Right lung (tissue), 5 donors: Measurements from ENCODE around the gene PRDM16. TPM values are rescaled to one million over a fixed set of nuclear protein-coding genes. Genes with fewer than 3 reads are reported as not detected.

Experiments used
- DNase-seq, 2 donors: peaks; one replicate each; pipeline ENCODE4 v3.0.0-alpha.2; 2013
- polyA plus RNA-seq, 5 donors: library from polyadenylated mRNA; unstranded; fragments of 120-200 nt; gene quantifications; one replicate each; pipeline versions ENCODE4 v1.2.1 to v1.2.3, GENCODE V29; 2013; ENCODE audit warnings: inconsistent platforms in 1 of 5, low replicate concordance in 1 of 5; ENCODE audit not compliant: insufficient read length in 5 of 5, insufficient read depth in 1 of 5

Gene PRDM16
- polyA plus RNA-seq, 5 donors, result 9.8 to 16.0 (median 11.8) TPM

- DNase-seq, result no peak
Measured at GRCh38 chr1:3101124-3101939, 32.3 kb downstream of the PRDM16 start.

DNA sequence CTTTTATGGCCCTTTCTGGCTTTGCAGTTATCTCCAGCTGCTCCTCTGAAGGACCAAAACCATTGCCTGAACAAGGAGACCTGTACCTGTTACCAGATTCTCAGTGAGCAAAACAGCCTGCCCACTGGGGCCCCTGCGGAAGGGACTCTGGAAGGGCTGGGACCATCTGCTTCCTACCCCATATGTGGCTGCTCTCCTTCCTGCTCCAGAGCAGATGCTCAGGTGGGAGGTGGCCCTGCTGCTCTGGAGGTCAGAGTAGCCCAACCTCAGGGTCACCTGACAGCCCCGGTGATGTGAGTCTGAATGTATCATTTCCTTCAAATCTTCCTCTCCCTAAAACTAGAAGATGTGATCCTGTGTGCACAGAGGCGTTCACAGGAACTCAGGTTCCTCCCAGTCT lies 33.6 kb downstream of the PRDM16 start:
- no peak for DNase-seq

DNA sequence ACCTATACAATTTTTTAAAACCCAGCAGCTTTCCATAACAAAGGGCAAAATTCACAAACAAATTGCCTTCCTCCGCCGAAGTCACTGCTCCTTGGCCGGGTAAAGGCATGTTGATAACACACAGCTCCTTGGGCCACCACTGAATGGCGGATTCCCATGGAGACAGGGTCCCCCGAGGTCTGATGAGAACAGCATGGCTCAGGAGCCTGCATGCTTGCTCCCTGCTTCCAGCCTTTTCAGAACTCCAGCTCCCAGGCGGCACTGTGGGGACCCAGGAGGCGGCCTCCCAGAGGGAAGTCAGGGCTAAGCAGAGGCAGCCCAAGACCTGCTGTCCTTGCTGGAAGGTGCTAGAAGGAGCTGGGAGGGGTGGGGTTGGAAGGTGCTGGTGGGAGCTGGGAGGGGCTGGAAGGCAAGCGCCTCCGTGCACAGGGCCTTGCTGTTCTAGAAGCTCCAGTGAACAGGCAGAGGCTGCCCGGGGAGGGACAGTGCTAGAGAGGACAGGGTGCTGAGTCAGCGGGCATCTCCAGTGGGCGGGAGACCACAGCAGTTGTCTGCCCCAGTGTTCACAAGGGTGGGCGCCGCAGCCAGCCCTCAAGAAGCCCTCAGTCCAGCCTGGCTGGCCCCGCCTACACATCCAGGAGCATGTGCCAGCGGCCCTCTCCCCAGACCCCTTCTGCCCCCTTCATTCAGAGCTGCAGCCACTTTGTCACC lies 35.1 kb downstream of the PRDM16 start:
- DNase-seq, result no peak

- no peak for DNase-seq
Measured at GRCh38 chr1:3105167-3105863, 36.3 kb downstream of the PRDM16 start.

- DNase-seq, result no peak
Measured at GRCh38 chr1:3106216-3106615, 37.2 kb downstream of the PRDM16 start.

DNA sequence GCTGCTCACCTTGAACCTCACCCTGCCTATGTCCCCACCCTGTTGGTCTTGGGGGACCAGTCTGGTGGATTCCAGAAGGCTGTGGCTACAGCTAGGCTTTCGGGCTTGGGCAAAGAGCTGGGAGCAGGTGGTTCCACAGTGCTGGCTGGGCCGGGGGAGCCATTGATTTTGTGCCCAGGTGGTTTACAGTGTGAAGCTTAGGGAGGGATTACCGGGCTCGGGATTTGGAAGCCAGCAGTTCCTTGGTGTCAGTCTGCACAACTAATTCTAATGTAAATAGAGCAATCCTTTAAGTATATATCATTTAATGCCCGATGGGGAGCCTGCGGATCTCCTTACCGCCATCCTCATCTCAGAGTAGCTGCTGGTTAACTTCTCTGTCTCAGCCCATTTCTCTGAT lies 38.2 kb downstream of the PRDM16 start:
- no peak for DNase-seq

DNA sequence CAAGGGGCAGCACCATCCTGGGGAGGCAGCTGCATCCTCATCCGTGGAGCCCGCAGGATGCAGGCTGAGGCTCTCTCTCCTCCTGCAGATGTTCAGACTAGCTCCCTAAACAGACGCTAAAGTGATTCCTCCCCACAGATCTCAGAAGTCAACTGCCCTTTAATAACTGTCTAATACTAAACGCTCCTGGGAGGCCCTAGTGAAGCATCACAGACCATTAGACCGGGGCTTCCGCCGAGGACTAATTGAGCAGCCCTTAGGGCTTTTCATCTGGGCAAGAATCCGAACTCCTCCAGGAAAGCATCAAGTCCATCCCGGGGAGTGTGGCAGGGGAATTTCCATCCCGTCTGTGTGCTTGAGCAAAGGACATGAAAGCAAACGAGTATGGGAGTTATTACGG lies 40.4 kb downstream of the PRDM16 start:
- no peak for DNase-seq

DNA sequence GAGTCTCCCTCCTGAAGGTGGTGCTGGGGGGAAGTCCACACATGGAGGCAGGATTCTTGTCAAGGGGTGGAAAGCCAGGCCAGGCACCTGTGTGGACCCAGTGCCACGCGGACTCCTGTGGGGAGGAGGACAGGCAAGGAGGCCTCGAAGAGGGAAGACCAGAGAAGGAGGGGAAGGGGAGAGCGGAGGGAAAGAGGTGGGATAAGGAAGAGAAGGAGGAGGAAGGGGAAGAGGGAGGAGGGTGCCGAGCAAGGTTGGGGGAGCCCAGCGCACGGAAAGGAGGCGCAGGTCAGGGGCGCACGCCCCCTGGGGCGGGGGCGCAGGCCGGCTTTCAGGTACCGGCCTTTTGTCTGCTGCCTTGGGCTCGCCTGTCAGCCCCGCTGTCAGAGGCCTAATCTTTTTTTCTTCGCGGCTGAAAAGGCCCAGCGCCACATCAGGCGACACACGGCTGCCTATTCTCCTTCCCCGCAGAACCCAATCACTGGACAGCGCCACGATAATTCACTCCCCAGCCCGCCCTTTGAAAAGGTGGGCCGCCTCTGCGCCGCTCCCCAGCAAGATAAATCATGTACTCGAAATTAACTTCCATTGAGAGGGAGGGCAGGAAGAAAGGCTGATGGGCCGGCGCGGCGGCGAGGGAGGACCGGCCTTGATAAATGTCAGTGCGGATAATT lies 42.5 kb downstream of the PRDM16 start:
- DNase-seq, result no peak

DNA sequence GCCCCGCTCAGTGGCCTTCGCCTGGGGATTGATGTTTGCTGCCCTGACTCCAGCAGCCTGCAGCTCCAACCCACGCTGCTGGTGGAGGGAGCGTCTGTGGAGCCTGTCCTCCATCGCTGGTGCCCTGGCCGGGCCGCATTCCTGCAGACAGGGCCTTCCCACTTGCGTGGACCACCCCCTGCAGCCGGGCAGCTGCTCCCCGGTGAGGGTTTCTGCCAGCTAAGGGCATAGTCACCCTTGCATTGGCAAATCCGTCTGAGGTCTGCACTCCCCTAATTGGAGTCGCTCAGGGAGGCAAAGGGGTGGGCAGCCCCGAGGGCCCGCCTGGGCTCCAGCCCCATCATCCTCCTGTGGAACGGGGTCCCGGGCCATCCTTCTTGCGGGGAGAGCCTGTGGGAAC lies 43.5 kb downstream of the PRDM16 start:
- DNase-seq, result no peak

GRCh38 chr1:3113047-3113740 lies 44.2 kb downstream of the PRDM16 start:
- no peak for DNase-seq

DNA sequence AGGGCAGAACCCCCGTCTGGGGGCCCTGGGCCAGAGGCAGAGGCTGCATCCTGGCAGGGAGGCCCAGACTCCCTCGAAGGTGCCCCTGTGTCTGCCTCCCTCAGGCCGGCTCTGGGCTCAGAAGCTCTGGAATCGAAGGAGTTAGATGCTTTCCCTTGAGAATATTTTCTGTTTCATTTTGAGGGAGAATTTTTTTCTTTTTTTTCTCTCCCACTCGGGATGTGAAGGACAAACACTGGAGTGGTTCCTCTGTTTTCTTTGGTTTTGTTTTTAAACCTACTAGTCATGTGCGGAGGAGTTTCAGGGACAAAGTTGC lies 44.7 kb downstream of the PRDM16 start:
- no peak for DNase-seq

GRCh38 chr1:3114131-3114744 lies 45.2 kb downstream of the PRDM16 start:
- no peak for DNase-seq

DNA sequence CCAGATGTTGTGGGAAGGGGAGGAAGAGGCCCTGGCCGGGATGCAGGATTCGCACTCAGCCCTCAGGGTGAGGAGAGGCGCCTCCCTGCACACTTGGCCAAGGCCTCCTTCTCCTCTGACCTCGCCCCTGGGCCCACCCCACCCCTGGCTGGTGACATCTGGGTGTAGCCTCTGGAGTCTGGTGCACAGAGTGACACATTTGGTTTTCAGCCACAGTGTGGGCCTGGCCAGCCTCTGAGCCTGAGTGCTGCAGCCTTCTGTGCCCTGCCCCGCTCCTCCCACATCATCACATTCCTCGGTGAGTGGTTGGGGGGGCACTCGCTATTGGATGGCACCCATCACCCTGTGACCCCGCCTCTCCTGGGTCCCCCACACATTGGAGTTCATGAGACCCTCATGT lies 45.8 kb downstream of the PRDM16 start:
- DNase-seq, result no peak

- DNase-seq, result no peak
Measured at GRCh38 chr1:3115275-3116149, 46.5 kb downstream of the PRDM16 start.

- no peak for DNase-seq
Measured at GRCh38 chr1:3116150-3116510, 47.1 kb downstream of the PRDM16 start.

- DNase-seq, result no peak
Measured at GRCh38 chr1:3116560-3116959, 47.6 kb downstream of the PRDM16 start.

- no peak for DNase-seq
Measured at GRCh38 chr1:3117879-3118278, 48.9 kb downstream of the PRDM16 start.

DNA sequence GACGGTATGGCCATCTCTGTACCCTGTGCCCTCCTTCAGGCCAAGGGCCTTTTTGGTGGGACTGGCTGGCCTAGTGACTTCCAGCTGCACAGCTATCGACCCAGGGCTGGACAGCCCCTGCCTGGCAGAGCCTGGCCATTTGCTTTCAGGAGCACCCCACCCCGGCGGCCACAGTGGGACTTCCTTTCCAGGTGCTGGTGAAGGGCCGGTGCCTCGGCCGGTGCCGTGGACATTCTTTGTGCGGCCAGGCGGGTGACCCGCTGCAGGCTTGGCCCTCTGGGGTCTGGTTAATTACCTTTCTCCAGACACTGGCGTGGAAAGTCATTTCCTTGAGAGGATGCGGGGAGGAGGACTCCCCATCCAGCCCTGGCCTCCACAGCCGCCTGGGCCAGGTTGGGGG lies 50.1 kb downstream of the PRDM16 start:
- no peak for DNase-seq

DNA sequence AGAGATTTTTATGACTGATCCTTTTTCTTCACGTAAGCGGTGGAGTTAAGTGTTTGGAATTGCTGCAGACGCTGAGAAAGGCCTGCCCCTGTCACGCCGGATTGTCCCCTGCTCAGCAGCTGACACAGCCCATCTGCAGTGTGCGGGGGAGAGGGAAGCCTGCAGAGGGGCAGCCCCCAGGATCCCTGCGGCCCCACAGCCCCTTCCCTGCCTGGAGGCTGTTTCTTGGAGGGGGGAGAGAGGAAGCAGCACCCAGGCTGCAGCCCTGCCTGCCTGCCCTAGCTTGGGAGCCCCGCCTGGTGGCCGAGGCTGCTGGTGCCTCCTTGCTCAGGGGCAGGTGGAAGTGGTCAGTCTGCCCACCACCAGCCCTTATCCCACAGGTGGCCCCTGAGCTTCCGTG lies 50.7 kb downstream of the PRDM16 start:
- no peak for DNase-seq

DNA sequence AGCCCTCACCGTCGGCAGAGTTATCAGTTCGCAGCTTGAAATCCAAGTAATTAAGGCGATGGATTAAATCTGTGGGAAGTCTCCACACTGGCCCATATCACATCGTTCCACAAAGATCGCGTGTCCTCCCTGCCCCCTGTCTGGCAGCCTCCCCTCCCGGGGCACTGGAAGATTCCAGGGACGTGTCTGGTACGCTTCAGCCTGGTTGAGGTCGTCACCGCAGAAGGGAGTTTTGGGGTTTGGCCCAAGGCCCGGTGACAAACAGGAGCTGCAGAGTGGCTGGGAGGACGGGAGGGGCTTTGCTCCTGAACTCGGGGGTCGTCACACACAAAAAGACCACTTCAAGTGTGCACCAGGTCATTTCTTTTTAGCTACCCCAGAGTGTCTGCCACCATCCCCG lies 51.1 kb downstream of the PRDM16 start:
- no peak for DNase-seq
